H9 (cell line): ENCODE measurements around the gene CASP8. TPM values are rescaled to one million over a fixed set of nuclear protein-coding genes. Genes with fewer than 3 reads are reported as not detected.

Experiments
- DNase-seq: peaks from one replicate; pipeline ENCODE4 v3.0.0-alpha.2; 2017
- H2AFZ ChIP-seq: one replicate; pipeline ENCODE4 v1.6.1; 2013; ENCODE audit warnings: mild to moderate bottlenecking, low read length, control low read depth, moderate library complexity
- H2AK5ac ChIP-seq: 2 replicates; pipeline ENCODE4 v1.6.1; 2013; ENCODE audit warnings: low read length, control low read depth, mixed read lengths; ENCODE audit not compliant: insufficient read length
- H2BK120ac ChIP-seq: one replicate; pipeline ENCODE4 v1.6.1; 2013; ENCODE audit warnings: low read depth, mild to moderate bottlenecking, low read length, control low read depth, inconsistent platforms; ENCODE audit not compliant: poor library complexity, severe bottlenecking
- H2BK12ac ChIP-seq: 2 replicates; pipeline ENCODE4 v1.6.1; 2013; ENCODE audit warnings: low read length, control low read depth, mixed read lengths, low read depth; ENCODE audit not compliant: insufficient read length
- H2BK15ac ChIP-seq: 2 replicates; pipeline ENCODE4 v1.6.1; 2013; ENCODE audit warnings: low read depth, low read length, control low read depth
- H2BK20ac ChIP-seq: one replicate; pipeline ENCODE4 v1.6.1; 2013; ENCODE audit warnings: low read depth, mild to moderate bottlenecking, low read length, control low read depth, inconsistent platforms; ENCODE audit not compliant: poor library complexity, severe bottlenecking
- H2BK5ac ChIP-seq: 2 replicates; pipeline ENCODE4 v1.6.1; 2013; ENCODE audit warnings: low read length, control low read depth, mixed read lengths; ENCODE audit not compliant: insufficient read length
- H3K14ac ChIP-seq: 2 replicates; pipeline ENCODE4 v1.6.1; 2013; ENCODE audit warnings: low read length, control low read depth; ENCODE audit not compliant: insufficient read depth
- H3K18ac ChIP-seq: 2 replicates; pipeline ENCODE4 v1.6.1; 2013; ENCODE audit warnings: low read depth, mild to moderate bottlenecking, mixed read lengths, low read length, control low read depth; ENCODE audit not compliant: insufficient read length
- H3K23ac ChIP-seq: 2 replicates; pipeline ENCODE4 v1.6.1; 2013; ENCODE audit warnings: low read length, control low read depth, mixed read lengths, low read depth; ENCODE audit not compliant: insufficient read length
- H3K23me2 ChIP-seq: 2 replicates; pipeline ENCODE4 v1.6.1; 2013; ENCODE audit warnings: low read depth, mild to moderate bottlenecking, mixed read lengths, low read length, control low read depth; ENCODE audit not compliant: insufficient read length, poor library complexity, severe bottlenecking
- H3K27ac ChIP-seq: 2 replicates; pipeline ENCODE4 v1.5.1; 2013; ENCODE audit warnings: low read length, control low read depth, mixed read lengths, low read depth; ENCODE audit not compliant: insufficient read length
- H3K27me3 ChIP-seq: 2 replicates; pipeline ENCODE4 v1.6.1; 2013; ENCODE audit warnings: low read length, control low read depth, inconsistent platforms; ENCODE audit not compliant: insufficient read depth
- H3K4ac ChIP-seq: 2 replicates; pipeline ENCODE4 v1.6.1; 2013; ENCODE audit warnings: low read depth, mild to moderate bottlenecking, control low read depth, inconsistent platforms, low read length, moderate library complexity
- H3K4me1 ChIP-seq: 2 replicates; pipeline ENCODE4 v1.6.1; 2013; ENCODE audit warnings: low read length, control low read depth, inconsistent platforms; ENCODE audit not compliant: insufficient read depth
- H3K4me2 ChIP-seq: 2 replicates; pipeline ENCODE4 v1.6.1; 2013; ENCODE audit warnings: low read length, control low read depth, mixed read lengths; ENCODE audit not compliant: insufficient read length, insufficient read depth
- H3K56ac ChIP-seq: 2 replicates; pipeline ENCODE4 v1.6.1; 2013; ENCODE audit warnings: low read depth, mild to moderate bottlenecking, mixed read lengths, low read length, control low read depth; ENCODE audit not compliant: insufficient read length
- H3K79me1 ChIP-seq: 2 replicates; pipeline ENCODE4 v1.6.1; 2013; ENCODE audit warnings: low read depth, mild to moderate bottlenecking, moderate library complexity, low read length, control low read depth, inconsistent platforms; ENCODE audit not compliant: insufficient read depth, poor library complexity, severe bottlenecking
- H3K79me2 ChIP-seq: 2 replicates; pipeline ENCODE4 v1.6.1; 2013; ENCODE audit warnings: low read length, control low read depth, inconsistent platforms; ENCODE audit not compliant: insufficient read depth
- H3K9ac ChIP-seq: 2 replicates; pipeline ENCODE4 v1.6.1; 2013; ENCODE audit warnings: low read length, control low read depth, mixed read lengths; ENCODE audit not compliant: insufficient read length; ENCODE audit errors: extremely low read depth
- H3K9me3 ChIP-seq: one replicate; pipeline ENCODE4 v1.6.1; 2013; ENCODE audit warnings: low read depth, low read length, inconsistent platforms; ENCODE audit not compliant: control insufficient read depth
- H3T11ph ChIP-seq: one replicate; pipeline ENCODE4 v1.6.1; 2013; ENCODE audit warnings: mild to moderate bottlenecking, low read length, control low read depth, inconsistent platforms
- H4K20me1 ChIP-seq: one replicate; pipeline ENCODE4 v1.6.1; 2013; ENCODE audit not compliant: control insufficient read depth, insufficient read length, insufficient read depth
- H4K5ac ChIP-seq: 2 replicates; pipeline ENCODE4 v1.6.1; 2013; ENCODE audit warnings: low read depth, mild to moderate bottlenecking, mixed read lengths, low read length, control low read depth; ENCODE audit not compliant: insufficient read length
- H4K8ac ChIP-seq: replicated peaks from 2 replicates; pipeline ENCODE4 v1.6.1; 2013; ENCODE audit warnings: low read length, control low read depth, mixed read lengths, low read depth; ENCODE audit not compliant: insufficient read length
- H4K91ac ChIP-seq: 2 replicates; pipeline ENCODE4 v1.6.1; 2013; ENCODE audit warnings: low read depth, mild to moderate bottlenecking, moderate library complexity, mixed read lengths, low read length, control low read depth; ENCODE audit not compliant: insufficient read length
- H3K27ac Mint-ChIP-seq, 3 experiments: 2 replicates in 2 of 3; 3 replicates in 1 of 3; pipeline ENCODE4 v1.8.0; 2020 to 2021; ENCODE audit warnings: mixed read lengths in 3 of 3, mild to moderate bottlenecking in 1 of 3, moderate library complexity in 1 of 3
- H3K27me3 Mint-ChIP-seq: 2 replicates; pipeline ENCODE4 v1.8.0; 2021; ENCODE audit warnings: low read depth, mild to moderate bottlenecking, moderate library complexity, mixed read lengths
- H3K36me3 Mint-ChIP-seq, 3 experiments: 2 replicates in 2 of 3; 3 replicates in 1 of 3; pipeline ENCODE4 v1.8.0; 2020 to 2021; ENCODE audit warnings: low read depth in 3 of 3, mixed read lengths in 3 of 3; ENCODE audit not compliant: insufficient read depth in 1 of 3
- H3K4me1 Mint-ChIP-seq, 2 experiments: 2 replicates each; pipeline ENCODE4 v1.8.0; 2020; ENCODE audit warnings: mixed read lengths in 2 of 2
- H3K4me3 Mint-ChIP-seq, 2 experiments: 2 replicates in 1 of 2; 3 replicates in 1 of 2; pipeline ENCODE4 v1.8.0; 2020 to 2021; ENCODE audit warnings: mild to moderate bottlenecking in 2 of 2, mixed read lengths in 2 of 2, moderate library complexity in 1 of 2
- H3K9me3 Mint-ChIP-seq, 2 experiments: 2 replicates in 1 of 2; 3 replicates in 1 of 2; pipeline ENCODE4 v1.8.0; 2020; ENCODE audit warnings: mild to moderate bottlenecking in 2 of 2, mixed read lengths in 2 of 2, moderate library complexity in 1 of 2
- CTCF ChIP-seq: fragments of 200-600 bp; sonication (generic); conservative IDR thresholded peaks from 3 replicates; pipeline ENCODE4 v1.8.0; 2021; ENCODE audit warnings: antibody characterized with exemption, mild to moderate bottlenecking
- WGBS: extraction: QIAGEN DNeasy Blood & Tissue Kit; methylation state at CpG from one replicate; pipeline ENCODE4 v1.1.7; 2013; ENCODE audit warnings: missing lambda C conversion rate, low lambda C conversion rate, mixed read lengths; ENCODE audit not compliant: insufficient read length; ENCODE audit errors: extremely low coverage; 5-methylcytosine and 5-hydroxymethylcytosine counted together
- total RNA-seq: library from RNA; stranded (reverse); gene quantifications from 2 replicates; pipeline ENCODE4 v1.2.1, GENCODE V29; 2021

Gene CASP8
- total RNA-seq, 1 experiment from 2014 or later = 10.0 TPM

GRCh38 chr2:201269764-201270163 lies 9.4 kb downstream of the CASP8 start:
- no peaks in the 10 kb centered on the region for H3K79me1 ChIP-seq

More at GRCh38 chr2:201269764-201270163, 9.4 kb downstream of the CASP8 start:
- H3K79me2 ChIP-seq = no peaks in the 10 kb centered on the region
- no peak overlapping the region for H3K4me2 ChIP-seq
- H2BK12ac ChIP-seq = no peak overlapping the region
- no peak overlapping the region for H3T11ph ChIP-seq
- no peaks in the 10 kb centered on the region for H4K20me1 ChIP-seq
- no peak overlapping the region for H3K14ac ChIP-seq
- no peaks in the 10 kb centered on the region for H3K9me3 Mint-ChIP-seq
- H3K56ac ChIP-seq = no peak overlapping the region
- no peak overlapping the region for H3K18ac ChIP-seq
- no peak overlapping the region for H2AK5ac ChIP-seq
- H3K27ac ChIP-seq = no peak overlapping the region
- H2BK120ac ChIP-seq = no peak overlapping the region
- no peak for TF ChIP-seq CTCF
- H2BK15ac ChIP-seq = no peak overlapping the region
- no peak overlapping the region for H2AFZ ChIP-seq
- H4K5ac ChIP-seq = no peak overlapping the region
- no peak overlapping the region for H4K91ac ChIP-seq
- no peak overlapping the region for H3K9ac ChIP-seq
- no peaks in the 10 kb centered on the region for H3K23me2 ChIP-seq
- no peak overlapping the region for H2BK5ac ChIP-seq
- no peak for DNase-seq
- WGBS = no CpG with 5 or more reads among the region's 2 CpGs
- no peaks in the 10 kb centered on the region; a peak in 1 of 7 replicates for H3K36me3 Mint-ChIP-seq
- H3K27me3 ChIP-seq = no peaks in the 10 kb centered on the region
- H2BK20ac ChIP-seq = no peak overlapping the region
- H3K27ac Mint-ChIP-seq = no peak overlapping the region
- H3K4me3 Mint-ChIP-seq = no peak overlapping the region
- no peaks in the 10 kb centered on the region for H3K4me1 ChIP-seq
- H3K27me3 Mint-ChIP-seq = no peaks in the 10 kb centered on the region
- H3K23ac ChIP-seq = no peak overlapping the region
- H3K9me3 ChIP-seq = no peaks in the 10 kb centered on the region
- H3K4me1 Mint-ChIP-seq = peaks cover 0 to 8% of the 10 kb centered on the region in 2 experiments; a peak in 2 of 4 replicates
- H4K8ac ChIP-seq = no peak overlapping the region
- no peak overlapping the region for H3K4ac ChIP-seq
